ENCODE data around the gene TMPRSS11F.

Gene TMPRSS11F

DNA sequence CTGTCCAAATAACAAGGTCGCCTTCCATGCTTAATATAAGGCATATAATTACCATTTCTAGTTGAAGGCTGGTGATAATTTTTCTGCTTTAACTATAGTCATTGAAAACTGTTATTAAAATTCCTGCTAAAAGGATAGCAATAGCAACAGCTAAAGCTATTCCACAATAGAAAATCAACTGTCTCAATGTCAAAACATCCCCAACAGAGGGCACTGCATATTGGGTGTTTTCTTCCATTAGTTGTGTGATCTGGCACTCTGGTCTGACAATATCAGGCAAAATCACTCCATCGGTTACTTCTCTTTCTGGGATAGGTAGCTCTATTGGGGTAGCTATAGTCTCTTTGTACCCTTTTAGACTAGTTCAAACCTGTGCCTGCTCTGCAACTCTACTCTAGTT is 53.5 kb downstream of the TMPRSS11F start:
- no peak for DNase-seq

GRCh38 chr4:68074397-68074796 is 55.3 kb downstream of the TMPRSS11F start:
- no peak for DNase-seq

GRCh38 chr4:68070302-68070701 is 59.4 kb downstream of the TMPRSS11F start:
- DNase-seq: no peak

GRCh38 chr4:68062501-68062900 is 67.2 kb downstream of the TMPRSS11F start:
- DNase-seq: no peak

DNA sequence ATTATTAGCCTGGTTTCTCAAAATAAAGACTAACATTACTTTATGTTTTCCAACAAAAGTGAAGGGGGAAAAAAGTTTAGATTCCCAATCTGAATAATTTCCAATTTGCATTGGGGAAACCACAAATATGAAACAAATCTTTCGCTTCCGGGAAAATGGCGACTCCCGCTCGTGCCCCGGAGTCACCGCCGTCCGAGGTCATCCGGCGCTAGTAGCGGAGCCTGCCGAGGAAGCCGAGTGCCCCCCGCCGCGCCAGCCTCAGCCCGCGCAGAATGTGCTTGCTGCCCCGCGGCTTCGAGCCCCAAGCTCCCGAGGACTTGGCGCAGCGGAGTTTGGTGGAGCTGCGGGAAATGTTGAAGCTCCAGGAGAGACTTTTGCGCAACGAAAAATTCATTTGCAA is 91.4 kb downstream of the TMPRSS11F start:
- DNase-seq: no peak

GRCh38 chr4:68021185-68021584 is 108.5 kb downstream of the TMPRSS11F start:
- no peak for DNase-seq

DNA sequence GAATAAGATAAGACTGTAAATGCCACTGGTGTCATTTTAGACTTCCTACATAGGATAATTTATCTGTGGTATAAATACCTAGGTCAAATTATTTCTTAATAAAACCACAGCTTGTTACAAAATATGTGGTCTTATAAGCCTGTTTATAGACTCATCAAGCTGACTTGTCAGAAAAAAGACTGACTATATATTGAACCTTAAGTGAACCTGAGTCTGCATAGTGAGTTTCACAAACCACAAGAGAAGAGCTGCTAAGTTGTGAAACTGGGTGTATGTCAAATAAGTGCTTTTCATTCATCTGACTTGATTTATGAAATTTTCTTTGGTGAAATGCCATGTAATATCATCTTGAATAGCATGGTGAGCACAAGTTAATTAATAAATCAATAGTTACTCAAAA is 118.0 kb downstream of the TMPRSS11F start:
- DNase-seq: no peak
